GM04504 (cell line): ENCODE measurements around the gene FAM240A.
"Not testable (repeated sequence)": the region's sequence is repeated elsewhere in the genome, so short reads cannot be mapped to it uniquely, and the experiment has no call there.

Experiments
- DNase-seq: peaks from one replicate; pipeline ENCODE4 v3.0.0-alpha.2; 2012; ENCODE audit warnings: low read depth

The FAM240A gene

GRCh38 chr3:46586738-46587246, 25.5 kb upstream of the FAM240A start:
- no peak for DNase-seq

- not testable (repeated sequence) for DNase-seq
Measured at GRCh38 chr3:46587268-46587667, 25.1 kb upstream of the FAM240A start.

- DNase-seq = no peak
Measured at GRCh38 chr3:46593274-46593862, 19.0 kb upstream of the FAM240A start.

GRCh38 chr3:46593979-46594378, 18.3 kb upstream of the FAM240A start:
- DNase-seq = no peak

- no peak for DNase-seq
Measured at GRCh38 chr3:46594723-46595122, 17.6 kb upstream of the FAM240A start.

- no peak for DNase-seq
Measured at GRCh38 chr3:46595819-46596314, 16.5 kb upstream of the FAM240A start.

GRCh38 chr3:46599590-46599989, 12.7 kb upstream of the FAM240A start:
- DNase-seq = no peak

- no peak for DNase-seq
Measured at GRCh38 chr3:46603446-46604046, 8.8 kb upstream of the FAM240A start.

GRCh38 chr3:46604127-46604526, 8.2 kb upstream of the FAM240A start:
- DNase-seq = no peak

- DNase-seq = no peak
Measured at GRCh38 chr3:46607603-46608028, 4.7 kb upstream of the FAM240A start.

GRCh38 chr3:46609212-46609721, 3.1 kb upstream of the FAM240A start:
- DNase-seq = no peak

GRCh38 chr3:46609944-46610722, 2.2 kb upstream of the FAM240A start:
- no peak for DNase-seq

- no peak for DNase-seq
Measured at GRCh38 chr3:46613313-46614005, 1.1 kb downstream of the FAM240A start.

GRCh38 chr3:46614431-46614830, 2.1 kb downstream of the FAM240A start:
- no peak for DNase-seq

GRCh38 chr3:46615050-46615775, 2.9 kb downstream of the FAM240A start:
- DNase-seq = no peak

GRCh38 chr3:46615976-46616375, 3.7 kb downstream of the FAM240A start:
- no peak for DNase-seq

- no peak for DNase-seq
Measured at GRCh38 chr3:46617941-46618340, 5.6 kb downstream of the FAM240A start.

GRCh38 chr3:46619845-46620778, 7.8 kb downstream of the FAM240A start:
- no peak for DNase-seq

GRCh38 chr3:46624533-46624932, 12.2 kb downstream of the FAM240A start:
- no peak for DNase-seq

GRCh38 chr3:46624975-46625490, 12.7 kb downstream of the FAM240A start:
- no peak for DNase-seq
